ENCODE results near the gene TRIM21. TPM values are rescaled to one million over a fixed set of nuclear protein-coding genes. Genes with fewer than 3 reads are reported as not detected.

Gene TRIM21
- total RNA-seq, 1 donor from 2014 or later: 58.3 TPM

Other genes with a start within 250 kb of the TRIM21 start
- not detected in 2 replicates for gene OR52B4, start 25.3 kb downstream of the TRIM21 start, total RNA-seq
- gene OR52K2, start 55.6 kb upstream of the TRIM21 start, total RNA-seq: not detected in 2 replicates
- not detected in 2 replicates for gene OR52K1, start 88.9 kb upstream of the TRIM21 start, total RNA-seq
- gene OR52M1, start 151.5 kb upstream of the TRIM21 start, total RNA-seq: not detected in 2 replicates
- not detected in 2 replicates for gene OR52I2, start 188.0 kb upstream of the TRIM21 start, total RNA-seq
- not detected in 2 replicates for gene OR52I1, start 200.3 kb upstream of the TRIM21 start, total RNA-seq
- 10.9 and 12.9 TPM in 2 replicates for gene TRIM68, start 214.5 kb upstream of the TRIM21 start, total RNA-seq
- not detected in 2 replicates for gene OR51D1, start 243.8 kb upstream of the TRIM21 start, total RNA-seq